HepG2 (cell line): Measurements from ENCODE around the gene ACSBG1. TPM values are rescaled to one million over a fixed set of nuclear protein-coding genes. Genes with fewer than 3 reads are reported as not detected.

Experiments used
- ATAC-seq: fragments of 200-7000 bp; cut with Tn5 transposase; 3 replicates; pipeline ENCODE4 v1.9.1; 2020; ENCODE audit warnings: mild to moderate bottlenecking, moderate library complexity
- BruUV-seq: library from RNA; stranded (reverse); fragments of 400-500 nt; replicated peaks from 2 replicates; lab custom pipeline; 2021; lab: Mats Ljungman, UMichigan
- CTCF ChIA-PET: fragments of 300-600 bp; formaldehyde crosslinking; extraction: SDS; loops from one replicate; lab custom pipeline; 2021; ENCODE audit warnings: low total read pairs, inconsistent platforms, low intra/inter-chr PET ratio; lab: Yijun Ruan, JAX
- POLR2A ChIA-PET: fragments of 350-600 bp; sonication (Branson Sonifier 250); formaldehyde crosslinking; loops from one replicate; lab custom pipeline; 2020; ENCODE audit warnings: antibody characterized with exemption, inconsistent platforms; lab: Yijun Ruan, JAX
- DNase-seq: peaks from one replicate; pipeline ENCODE4 v3.0.0-alpha.2; 2015; ENCODE audit warnings: low spot score
- FAIRE-seq: peaks from 3 replicates; lab custom pipeline; 2011; peaks lifted over from hg19 to GRCh38; lab: Jason Lieb, UNC
- H2AFZ ChIP-seq: one replicate; pipeline ENCODE4 v1.6.1; 2011; ENCODE audit warnings: low read length, inconsistent platforms
- H3K27ac ChIP-seq: fragments of 300-600 bp; 3 replicates; pipeline ENCODE4 v1.8.0; 2011; ENCODE audit warnings: mixed run types, mild to moderate bottlenecking, mixed read lengths, low read length, inconsistent platforms; ENCODE audit not compliant: insufficient read depth; ENCODE audit errors: extremely low read length
- H3K27me3 ChIP-seq, 2 experiments: fragments of 200-600 bp in 1 of 2; 2 replicates in 1 of 2; 3 replicates in 1 of 2; pipeline versions ENCODE4 v1.6.0 to v1.8.0; 2011; ENCODE audit warnings: low read length in 2 of 2, mild to moderate bottlenecking in 2 of 2, moderate library complexity in 2 of 2, inconsistent platforms in 1 of 2; ENCODE audit not compliant: insufficient read depth in 2 of 2, control insufficient read depth in 1 of 2
- H3K36me3 ChIP-seq, 2 experiments: fragments of 200-600 bp in 1 of 2; replicated peaks in 1 of 2; 2 replicates in 1 of 2; 3 replicates in 1 of 2; pipeline versions ENCODE4 v1.5.1 to v1.8.0; 2011; ENCODE audit warnings: low read length in 2 of 2, inconsistent platforms in 1 of 2; ENCODE audit not compliant: insufficient read depth in 2 of 2, control insufficient read depth in 1 of 2
- H3K4me1 ChIP-seq: 2 replicates; pipeline ENCODE4 v1.5.1; 2012; ENCODE audit warnings: low read length, inconsistent platforms; ENCODE audit not compliant: insufficient read depth
- H3K4me2 ChIP-seq: 2 replicates; pipeline ENCODE4 v1.6.0; 2011; ENCODE audit warnings: low read depth, low read length, inconsistent platforms
- H3K4me3 ChIP-seq, 3 experiments: fragments of 200-600 bp in 1 of 3; sonication (generic), shearing (Covaris generic) in 1 of 3; replicated peaks in 1 of 3; 2 replicates each; pipeline ENCODE4 v1.5.1; 2011 to 2016; ENCODE audit warnings: low read length in 3 of 3, inconsistent platforms in 2 of 3, low read depth in 2 of 3, mild to moderate bottlenecking in 2 of 3, control low read depth in 1 of 3, mixed read lengths in 1 of 3; ENCODE audit not compliant: insufficient read depth in 1 of 3
- H3K79me2 ChIP-seq: one replicate; pipeline ENCODE4 v1.6.1; 2011; ENCODE audit warnings: low read length, inconsistent platforms; ENCODE audit not compliant: insufficient read depth
- H3K9ac ChIP-seq: 2 replicates; pipeline ENCODE4 v1.6.0; 2011; ENCODE audit warnings: mild to moderate bottlenecking, low read depth, low read length, inconsistent platforms; ENCODE audit not compliant: insufficient read depth
- H3K9me3 ChIP-seq: 2 replicates; pipeline ENCODE4 v1.5.1; 2012; ENCODE audit warnings: mild to moderate bottlenecking, low read length
- H4K20me1 ChIP-seq: 2 replicates; pipeline ENCODE4 v1.6.0; 2011; ENCODE audit warnings: inconsistent platforms, mild to moderate bottlenecking, low read length, moderate library complexity; ENCODE audit not compliant: insufficient read depth
- ATF1 ChIP-seq: IDR thresholded peaks from 2 replicates; pipeline ENCODE4 v1.6.1; 2016; ENCODE audit warnings: mild to moderate bottlenecking, control low read depth
- CEBPB ChIP-seq: IDR thresholded peaks from 2 replicates; pipeline ENCODE4 v1.6.1; 2011; ENCODE audit warnings: low read depth, low read length, improper control_type of control experiment, borderline replicate concordance
- HNF4A ChIP-seq: sonication (generic); formaldehyde crosslinking; IDR thresholded peaks from 2 replicates; pipeline ENCODE4 v1.4.0; 2020; ENCODE audit warnings: missing genetic modification reagents
- HOXA7 ChIP-seq: sonication (generic); formaldehyde crosslinking; IDR thresholded peaks from 2 replicates; pipeline ENCODE4 v1.8.1; 2022; ENCODE audit warnings: mild to moderate bottlenecking, missing genetic modification reagents, moderate library complexity
- SMC3 ChIP-seq: IDR thresholded peaks from 2 replicates; pipeline ENCODE4 v1.6.1; 2011; ENCODE audit warnings: low read length, improper control_type of control experiment
- ZNF343 ChIP-seq: sonication (generic); formaldehyde crosslinking; IDR thresholded peaks from 2 replicates; pipeline ENCODE4 v1.4.0; 2020; ENCODE audit warnings: mild to moderate bottlenecking, missing genetic modification reagents
- WGBS: methylation state at CpG from one replicate; pipeline ENCODE4 v1.1.6; 2017; ENCODE audit warnings: low lambda C conversion rate; 5-methylcytosine and 5-hydroxymethylcytosine counted together
- in situ Hi-C: cut with HindIII; loops from 2 replicates; pipeline ENCODE4 v1.10.0; 2017; ENCODE audit warnings: low pct_unique_long_range_greater_than_20kb; ENCODE audit not compliant: extremely low pct_ligation_motif_present
- intact Hi-C: fragments of 100-400 bp; cut with micrococcal nuclease; formaldehyde crosslinking; loops from one replicate; pipeline ENCODE4 v1.10.0; 2022; ENCODE audit not compliant: unreplicated experiment
- polyA plus RNA-seq, 8 experiments: library from polyadenylated mRNA; depleted of rRNA in 3 of 8; stranded (reverse) in 7 of 8; unstranded in 1 of 8; fragments of >200 nt; fragmentation: Illumina TruSeq in 4 of 8; extraction: Trizol in 4 of 8; gene quantifications; 2 replicates each; pipeline versions ENCODE4 v1.2.1 to v1.2.3, GENCODE V29; 2011 to 2016; ENCODE audit warnings: low read depth in 4 of 8, missing spikeins in 1 of 8, mixed read lengths in 1 of 8; ENCODE audit not compliant: insufficient read depth in 1 of 8
- total RNA-seq, 5 experiments: library from RNA; depleted of rRNA; stranded (reverse); fragments of >200 nt; fragmentation: Illumina TruSeq; extraction: Trizol; gene quantifications; 2 replicates each; pipeline ENCODE4 v1.2.3, GENCODE V29; 2016; ENCODE audit warnings: low read depth in 1 of 5
- TF ChIP-seq, protein P1 (sequence below): sonication (generic); formaldehyde crosslinking; IDR thresholded peaks from 2 replicates; pipeline ENCODE4 v1.5.0; 2020; ENCODE audit warnings: mild to moderate bottlenecking, missing genetic modification reagents, moderate library complexity
- TF ChIP-seq, protein P2 (sequence below): sonication (generic); formaldehyde crosslinking; IDR thresholded peaks from 2 replicates; pipeline ENCODE4 v1.4.0; 2020; ENCODE audit warnings: missing genetic modification reagents; ENCODE audit errors: not compliant biosample characterization

The ACSBG1 gene
- total and polyA plus RNA-seq, 2 of the 13 experiments (the other 11 are each of a cell fraction or from before 2014, with no cell fraction given), result 0.35 to 0.81 TPM

DNA sequence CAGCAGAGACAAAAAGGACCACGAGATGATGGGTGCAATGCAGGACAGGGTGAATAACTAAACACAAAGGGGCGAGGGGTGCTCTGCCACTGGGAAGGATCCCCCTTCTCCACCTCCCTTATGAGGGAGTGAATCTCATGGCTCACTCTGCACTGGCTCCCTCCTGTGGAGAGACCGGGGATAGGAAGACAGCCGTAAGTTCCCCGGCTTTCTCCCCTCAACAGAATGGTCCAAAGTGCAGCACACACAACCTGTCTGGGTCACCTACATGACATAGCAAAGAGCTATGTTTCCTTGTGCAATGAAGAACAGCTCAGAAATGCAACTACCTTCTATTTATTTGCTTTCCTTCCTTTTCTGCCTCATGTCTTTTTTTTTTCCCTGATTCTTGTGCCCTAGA is 7.8 kb upstream of the ACSBG1 start:
- WGBS, result 50% methylated on average over 2 of the region's 5 CpGs
- Histone ChIP-seq H3K79me2 (no peaks in the 10 kb centered on the region), H3K9ac (no peak overlapping the region), H3K4me3 (no peak overlapping the region), H3K27ac (no peak overlapping the region), H3K27me3 (0 out of 5 replicates have a peak, but pooled peaks cover 0 to 4% of the 10 kb centered on the region in 2 experiments), H3K4me2 (no peak overlapping the region), H2AFZ (no peak overlapping the region), H4K20me1 (no peaks in the 10 kb centered on the region), H3K36me3 (no peaks in the 10 kb centered on the region), H3K4me1 (peaks cover 32% of the 10 kb centered on the region)
- no TSS peak for BruUV-seq
- in situ Hi-C loops, result loop anchor here (5.0 to 25.0 kb wide), 3 partner anchors 65 to 280 kb away; no protein-coding TSS in a partner anchor
- POLR2A ChIA-PET, result no interaction called here
- CTCF ChIA-PET, result interaction anchor here (2.0 to 2.6 kb wide), 2 partner anchors 47 to 129 kb away, joined by 13 to 14 read pairs; no protein-coding TSS in a partner anchor
- intact Hi-C loops, result no loop called here
- FAIRE-seq, result no peak
- ATAC-seq, result peak; percentile 47
- peak; percentile 55 for DNase-seq
- TF ChIP-seq ATF1 (CRISPR knock-in tag) (no peak), CEBPB (peak; percentile 27; the same call in 1 of the 2 replicates), SMC3 (peak; percentile 38; the same call in 1 of the 2 replicates), ZNF343 (CRISPR knock-in tag) (no peak), HOXA7 (CRISPR knock-in tag) (no peak), HNF4A (CRISPR knock-in tag) (peak; percentile 62)
- TF ChIP-seq, protein P1, sequence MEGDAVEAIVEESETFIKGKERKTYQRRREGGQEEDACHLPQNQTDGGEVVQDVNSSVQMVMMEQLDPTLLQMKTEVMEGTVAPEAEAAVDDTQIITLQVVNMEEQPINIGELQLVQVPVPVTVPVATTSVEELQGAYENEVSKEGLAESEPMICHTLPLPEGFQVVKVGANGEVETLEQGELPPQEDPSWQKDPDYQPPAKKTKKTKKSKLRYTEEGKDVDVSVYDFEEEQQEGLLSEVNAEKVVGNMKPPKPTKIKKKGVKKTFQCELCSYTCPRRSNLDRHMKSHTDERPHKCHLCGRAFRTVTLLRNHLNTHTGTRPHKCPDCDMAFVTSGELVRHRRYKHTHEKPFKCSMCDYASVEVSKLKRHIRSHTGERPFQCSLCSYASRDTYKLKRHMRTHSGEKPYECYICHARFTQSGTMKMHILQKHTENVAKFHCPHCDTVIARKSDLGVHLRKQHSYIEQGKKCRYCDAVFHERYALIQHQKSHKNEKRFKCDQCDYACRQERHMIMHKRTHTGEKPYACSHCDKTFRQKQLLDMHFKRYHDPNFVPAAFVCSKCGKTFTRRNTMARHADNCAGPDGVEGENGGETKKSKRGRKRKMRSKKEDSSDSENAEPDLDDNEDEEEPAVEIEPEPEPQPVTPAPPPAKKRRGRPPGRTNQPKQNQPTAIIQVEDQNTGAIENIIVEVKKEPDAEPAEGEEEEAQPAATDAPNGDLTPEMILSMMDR (CRISPR knock-in tag), result peak; percentile 55
- TF ChIP-seq, protein P2, sequence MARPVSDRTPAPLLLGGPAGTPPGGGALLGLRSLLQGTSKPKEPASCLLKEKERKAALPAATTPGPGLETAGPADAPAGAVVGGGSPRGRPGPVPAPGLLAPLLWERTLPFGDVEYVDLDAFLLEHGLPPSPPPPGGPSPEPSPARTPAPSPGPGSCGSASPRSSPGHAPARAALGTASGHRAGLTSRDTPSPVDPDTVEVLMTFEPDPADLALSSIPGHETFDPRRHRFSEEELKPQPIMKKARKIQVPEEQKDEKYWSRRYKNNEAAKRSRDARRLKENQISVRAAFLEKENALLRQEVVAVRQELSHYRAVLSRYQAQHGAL (CRISPR knock-in tag), result no peak
- TF ChIP-seq, all 625 proteins: peak for 4
- no peaks in the 10 kb centered on the region for H3K9me3 ChIP-seq
